Bone marrow (tissue), 2 donors: ENCODE results near the gene SPIN2B.
A peak's percentile ranks its signal among the peaks of the same experiment; 100 is the strongest.
"Not testable (repeated sequence)": the region's sequence is repeated elsewhere in the genome, so short reads cannot be mapped to it uniquely, and the experiment has no call there.

ENCODE experiments used
- DNase-seq, 2 donors: peaks; one replicate each; lab custom pipeline; 2025; lab: John Stamatoyannopoulos, UW

SPIN2B gene

GRCh38 chrX:57121162-57121755, at the start of gene SPIN2B:
Gene SPIN2B, minus strand, starts transcription at chrX:57121548.
- DNase-seq = peak; percentile 35 to 86

DNA sequence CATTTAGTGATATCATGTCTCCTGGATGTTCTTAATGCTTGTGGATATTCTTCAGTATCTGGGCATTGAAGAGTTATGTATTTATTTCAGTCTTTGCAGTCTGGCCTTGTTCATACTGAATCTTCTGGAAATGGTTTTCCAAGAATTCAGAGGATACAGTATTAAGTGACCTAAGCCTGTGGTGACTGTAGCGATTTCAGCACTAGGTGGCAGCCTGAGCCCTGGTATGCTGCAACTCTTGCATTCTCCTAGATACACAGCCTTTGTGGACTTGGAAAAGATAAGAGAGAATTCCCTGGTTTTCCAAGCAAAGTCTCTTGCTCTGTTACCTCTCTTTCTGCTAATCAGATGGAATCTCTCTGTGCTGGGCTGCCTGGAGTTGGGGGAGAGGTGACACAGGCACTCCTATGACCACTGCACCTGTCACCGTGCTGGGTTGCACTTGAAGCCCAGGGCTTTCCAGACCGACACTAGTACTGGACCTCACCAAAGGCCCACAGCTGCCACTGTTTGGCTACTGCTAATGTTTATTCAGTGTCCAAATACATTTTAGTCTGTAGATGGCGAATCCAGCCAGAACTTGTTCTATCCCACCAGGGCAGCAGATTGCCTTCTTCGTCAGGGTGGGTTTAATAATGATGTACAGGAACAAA, 35.2 kb upstream of the SPIN2B start:
- no peak for DNase-seq

DNA sequence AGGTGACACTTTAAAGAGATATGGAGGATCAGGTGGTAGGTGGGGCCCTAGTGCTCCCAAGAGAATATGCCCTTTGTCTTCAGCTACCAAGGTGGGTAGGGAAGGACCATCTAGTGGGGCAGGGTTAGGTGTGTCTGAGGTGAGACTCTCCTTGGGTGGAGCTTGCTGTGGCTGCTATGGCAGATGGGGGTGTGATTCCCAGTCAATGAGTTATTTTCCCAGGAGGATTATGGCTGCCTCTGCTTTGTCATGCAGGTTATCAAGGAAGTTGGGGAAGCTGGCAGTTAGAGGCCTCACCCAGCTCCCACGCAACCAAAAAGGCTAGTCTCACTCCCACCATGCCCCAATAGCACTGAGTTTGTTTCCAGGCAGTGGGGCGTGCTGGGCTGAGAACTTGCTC, 33.8 kb upstream of the SPIN2B start:
- no peak for DNase-seq

DNA sequence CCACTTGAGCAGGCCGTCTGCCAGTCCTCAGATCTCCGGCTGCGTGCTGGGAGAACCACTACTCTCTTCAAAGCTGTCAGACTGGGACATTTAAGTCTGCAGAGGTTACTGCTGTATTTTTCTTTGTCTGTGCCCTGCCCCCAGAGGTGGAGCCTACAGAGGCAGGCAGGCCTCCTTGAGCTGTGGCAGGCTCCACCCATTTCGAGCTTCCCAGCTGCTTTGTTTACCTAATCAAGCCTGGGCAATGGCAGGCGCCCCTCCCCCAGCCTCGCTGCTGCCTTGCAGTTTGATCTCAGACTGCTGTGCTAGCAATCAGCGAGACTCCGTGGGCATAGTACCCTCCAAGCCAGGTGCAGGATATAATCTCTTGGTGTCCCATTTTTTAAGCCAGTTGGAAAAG, 30.9 kb upstream of the SPIN2B start:
- DNase-seq = not testable (repeated sequence)

GRCh38 chrX:57138674-57139073, 17.3 kb upstream of the SPIN2B start:
- DNase-seq = no peak

GRCh38 chrX:57137501-57137900, 16.2 kb upstream of the SPIN2B start:
- no peak for DNase-seq

- DNase-seq = not testable (repeated sequence)
Observed at GRCh38 chrX:57137073-57137472, 15.7 kb upstream of the SPIN2B start, which contains the start of gene SPIN2A. Gene SPIN2A, minus strand, starts transcription at chrX:57137397. Its CDS starts 800 bp downstream, at chrX:57136597.

- not testable (repeated sequence) for DNase-seq
Observed at GRCh38 chrX:57136589-57136988, 15.2 kb upstream of the SPIN2B start.

GRCh38 chrX:57135287-57135686, 13.9 kb upstream of the SPIN2B start:
- no peak for DNase-seq

- DNase-seq = no peak
Observed at GRCh38 chrX:57134702-57135101, 13.4 kb upstream of the SPIN2B start.

GRCh38 chrX:57133706-57134105, 12.4 kb upstream of the SPIN2B start:
- DNase-seq = no peak

DNA sequence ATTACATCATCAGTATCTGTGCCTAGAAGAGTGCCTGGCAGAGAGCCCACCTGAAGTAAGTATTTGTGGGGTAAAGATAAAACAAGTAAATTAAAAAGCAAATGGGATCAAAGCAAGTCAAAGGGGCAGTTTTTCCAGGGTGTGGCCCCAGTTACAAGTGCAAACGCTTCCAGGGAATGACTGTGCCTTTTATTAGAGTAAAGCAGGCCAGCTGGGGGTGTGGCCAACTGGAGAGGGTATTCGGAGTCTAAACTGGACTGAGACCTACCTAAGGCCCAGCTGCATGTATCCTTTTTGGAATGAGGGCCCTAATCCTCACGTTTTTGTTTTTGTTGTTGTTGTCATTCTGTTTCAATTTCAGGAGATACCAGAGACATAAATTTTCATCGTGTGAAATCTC, 11.9 kb upstream of the SPIN2B start:
- DNase-seq = not testable (repeated sequence)

GRCh38 chrX:57132046-57132445, 10.7 kb upstream of the SPIN2B start:
- DNase-seq = no peak

GRCh38 chrX:57121816-57122215, 468 bp upstream of the SPIN2B start:
- DNase-seq = no peak

GRCh38 chrX:57120619-57121161, 658 bp downstream of the SPIN2B start:
- DNase-seq = not testable (repeated sequence)

GRCh38 chrX:57119416-57119815, 1.9 kb downstream of the SPIN2B start:
- no peak for DNase-seq

GRCh38 chrX:57117566-57117965, 3.8 kb downstream of the SPIN2B start:
- DNase-seq = not testable (repeated sequence)

- DNase-seq = no peak
Observed at GRCh38 chrX:57104921-57105398, 16.4 kb downstream of the SPIN2B start.

- DNase-seq = no peak
Observed at GRCh38 chrX:57104406-57104805, 16.9 kb downstream of the SPIN2B start.

GRCh38 chrX:57103489-57103888, 17.9 kb downstream of the SPIN2B start:
- no peak for DNase-seq

DNA sequence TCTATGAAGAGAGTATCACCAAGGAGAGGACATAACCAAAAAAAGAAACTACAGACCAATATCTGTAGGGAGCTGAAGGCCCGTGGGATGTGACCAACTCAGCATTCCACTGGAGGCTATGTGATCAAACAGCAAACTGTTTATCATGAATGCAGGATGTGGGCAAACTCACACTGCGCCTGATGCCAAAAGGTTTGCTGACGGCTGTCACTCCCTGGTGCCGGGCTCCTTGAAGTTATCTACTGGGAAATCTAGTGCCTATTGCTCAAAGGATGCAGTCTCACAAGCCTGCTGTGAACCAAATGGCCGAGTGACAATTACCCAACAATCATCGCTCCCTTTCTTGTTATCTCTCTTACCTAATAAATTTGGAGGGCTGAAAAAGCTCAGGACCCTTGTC, 18.4 kb downstream of the SPIN2B start:
- not testable (repeated sequence) for DNase-seq

DNA sequence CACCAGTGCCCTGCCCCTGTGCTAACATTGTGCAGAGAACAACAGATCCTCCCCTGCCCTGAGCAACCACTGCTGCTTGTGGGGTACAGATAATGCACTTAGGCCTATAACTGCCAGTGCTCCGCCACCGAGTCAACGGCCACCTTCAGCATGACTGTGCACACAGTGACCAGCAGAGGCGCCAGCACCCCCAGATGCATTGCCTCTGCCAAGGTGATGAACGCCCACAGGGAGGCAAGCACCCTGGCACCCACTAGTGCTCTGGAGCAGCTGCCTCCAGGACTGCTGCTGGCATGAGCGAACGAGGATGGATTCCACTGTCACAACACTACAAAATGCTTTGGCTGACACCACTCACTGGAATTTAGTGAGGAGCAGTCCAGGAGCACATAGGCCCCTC, 38.2 kb downstream of the SPIN2B start:
- no peak for DNase-seq

DNA sequence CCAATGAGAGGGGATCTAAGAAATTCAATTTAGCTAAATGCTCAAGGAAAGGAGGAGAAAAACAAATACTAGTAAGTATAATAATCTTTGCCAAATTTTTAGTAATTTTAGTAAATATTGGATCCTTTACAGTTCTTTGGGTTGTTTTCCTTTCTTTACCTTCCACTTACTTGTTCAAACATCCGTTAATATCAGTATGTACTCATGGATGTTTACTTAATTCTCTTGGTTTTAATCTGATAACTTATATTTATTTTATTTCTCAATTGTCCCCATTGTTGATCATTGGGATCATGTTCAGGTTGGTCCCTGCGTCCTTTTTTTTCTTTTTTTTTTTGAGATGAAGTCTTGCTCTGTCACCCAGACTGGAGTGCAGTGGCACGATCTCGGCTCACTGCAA, 46.9 kb downstream of the SPIN2B start:
- no peak for DNase-seq
